HG02870 (cell line): ENCODE results near the gene TNFRSF14.
"Not testable (repeated sequence)": the region's sequence is repeated elsewhere in the genome, so short reads cannot be mapped to it uniquely, and the experiment has no call there.

Experiments used
- ATAC-seq: cut with Tn5 transposase; IDR thresholded peaks from one replicate; pipeline ENCODE4 v1.9.1; 2021; ENCODE audit warnings: mild to moderate bottlenecking, moderate library complexity; ENCODE audit not compliant: unreplicated experiment

The TNFRSF14 gene

GRCh38 chr1:2566101-2567045, 10.2 kb downstream of the TNFRSF14 start:
- no peak for ATAC-seq

GRCh38 chr1:2567083-2567679, 11.0 kb downstream of the TNFRSF14 start:
- ATAC-seq, result no peak

DNA sequence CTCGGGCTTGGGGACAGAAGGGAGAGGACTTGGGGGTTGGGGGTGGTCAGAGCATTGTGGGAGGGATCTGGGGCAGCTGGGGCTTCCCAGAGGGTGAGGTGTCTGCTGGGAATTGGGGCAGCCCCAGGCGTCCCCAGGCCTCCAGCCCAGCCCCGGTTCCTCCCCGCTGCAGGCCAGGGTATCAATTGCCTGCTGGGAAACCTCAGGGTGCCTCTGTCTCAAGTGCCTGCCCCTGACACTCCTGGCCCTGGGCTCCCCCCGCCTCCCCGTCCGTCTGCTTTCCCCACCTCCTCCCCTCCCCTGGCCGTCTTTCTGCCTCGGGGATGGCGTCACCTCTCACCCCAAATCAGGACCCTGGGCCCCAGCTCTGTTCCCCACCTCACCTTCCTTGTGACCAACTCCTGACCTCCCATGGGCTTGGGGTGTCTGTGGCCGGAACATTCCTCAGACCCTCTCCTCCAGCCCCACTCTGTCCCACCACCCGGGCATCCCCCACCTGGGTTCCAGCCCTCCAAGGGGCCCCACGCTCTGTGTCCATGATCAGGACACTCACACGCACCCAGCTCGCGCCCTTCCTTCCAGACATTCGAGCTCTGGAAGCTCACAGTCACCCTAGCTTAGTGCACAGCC, 12.1 kb downstream of the TNFRSF14 start:
- not testable (repeated sequence) for ATAC-seq

DNA sequence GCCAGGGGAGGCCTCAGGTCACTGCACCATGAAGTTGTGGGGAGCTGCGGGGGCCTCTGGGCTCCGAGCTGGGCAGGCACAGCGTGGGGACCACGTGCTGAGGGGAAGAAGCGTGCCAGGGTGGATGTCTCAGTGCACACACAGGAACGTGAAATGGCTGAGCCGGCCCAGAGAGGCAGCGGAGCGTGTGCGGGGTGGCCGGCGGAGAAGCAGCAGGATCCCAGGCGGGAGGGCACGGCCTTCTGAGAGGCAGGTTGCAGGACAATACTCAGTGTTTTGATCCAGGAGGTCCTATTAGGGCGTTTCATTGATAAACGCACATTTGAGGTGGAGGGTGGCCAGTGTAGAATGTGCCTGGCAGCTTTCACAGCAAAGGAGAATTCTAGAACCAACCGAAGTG, 12.9 kb downstream of the TNFRSF14 start:
- no peak for ATAC-seq

DNA sequence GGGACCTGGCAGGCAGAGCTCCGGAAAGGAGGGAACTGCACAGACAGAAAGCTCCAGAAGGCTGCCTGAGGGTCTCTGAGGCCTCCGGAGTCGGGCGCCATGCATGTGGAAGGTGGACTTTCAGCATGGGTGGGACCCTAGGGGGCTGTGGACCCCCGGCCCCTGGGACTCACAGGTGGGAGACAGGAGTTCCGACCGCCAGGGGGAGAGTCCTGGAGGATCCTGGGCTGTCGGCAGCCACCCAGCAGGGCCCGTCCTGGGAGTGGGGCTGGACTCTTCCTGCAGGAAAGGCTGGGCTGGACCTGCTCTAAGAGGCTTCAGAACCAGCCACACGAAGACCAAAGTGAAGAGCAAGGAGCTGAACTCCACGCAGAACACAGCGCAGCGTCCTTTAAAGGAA, 13.5 kb downstream of the TNFRSF14 start:
- not testable (repeated sequence) for ATAC-seq

DNA sequence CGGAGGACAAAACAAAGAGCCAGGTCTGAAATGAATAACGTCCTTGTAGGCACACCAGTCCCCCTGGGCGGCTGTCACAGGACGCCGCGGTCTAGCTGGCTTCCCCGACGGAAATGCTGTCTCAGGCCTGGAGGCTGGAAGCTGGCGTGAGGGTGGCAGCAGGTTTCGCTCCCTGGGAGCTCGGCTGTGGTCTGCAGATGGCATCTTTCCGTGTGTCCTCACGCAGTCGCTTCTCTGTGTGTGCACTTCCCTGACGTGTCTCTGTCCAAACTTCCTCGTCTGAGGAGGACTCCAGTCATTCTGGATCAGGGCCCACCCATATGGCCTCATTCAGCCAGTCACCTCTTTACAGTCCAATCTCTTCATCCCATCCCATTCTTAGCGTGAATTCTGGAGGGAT, 14.2 kb downstream of the TNFRSF14 start:
- ATAC-seq, result no peak

GRCh38 chr1:2571348-2571747, 15.2 kb downstream of the TNFRSF14 start:
- no peak for ATAC-seq

- no peak for ATAC-seq
These were observed 17.2 kb downstream of the TNFRSF14 start for GRCh38 chr1:2573250-2573920.

GRCh38 chr1:2574350-2574749, 18.2 kb downstream of the TNFRSF14 start:
- ATAC-seq, result no peak

DNA sequence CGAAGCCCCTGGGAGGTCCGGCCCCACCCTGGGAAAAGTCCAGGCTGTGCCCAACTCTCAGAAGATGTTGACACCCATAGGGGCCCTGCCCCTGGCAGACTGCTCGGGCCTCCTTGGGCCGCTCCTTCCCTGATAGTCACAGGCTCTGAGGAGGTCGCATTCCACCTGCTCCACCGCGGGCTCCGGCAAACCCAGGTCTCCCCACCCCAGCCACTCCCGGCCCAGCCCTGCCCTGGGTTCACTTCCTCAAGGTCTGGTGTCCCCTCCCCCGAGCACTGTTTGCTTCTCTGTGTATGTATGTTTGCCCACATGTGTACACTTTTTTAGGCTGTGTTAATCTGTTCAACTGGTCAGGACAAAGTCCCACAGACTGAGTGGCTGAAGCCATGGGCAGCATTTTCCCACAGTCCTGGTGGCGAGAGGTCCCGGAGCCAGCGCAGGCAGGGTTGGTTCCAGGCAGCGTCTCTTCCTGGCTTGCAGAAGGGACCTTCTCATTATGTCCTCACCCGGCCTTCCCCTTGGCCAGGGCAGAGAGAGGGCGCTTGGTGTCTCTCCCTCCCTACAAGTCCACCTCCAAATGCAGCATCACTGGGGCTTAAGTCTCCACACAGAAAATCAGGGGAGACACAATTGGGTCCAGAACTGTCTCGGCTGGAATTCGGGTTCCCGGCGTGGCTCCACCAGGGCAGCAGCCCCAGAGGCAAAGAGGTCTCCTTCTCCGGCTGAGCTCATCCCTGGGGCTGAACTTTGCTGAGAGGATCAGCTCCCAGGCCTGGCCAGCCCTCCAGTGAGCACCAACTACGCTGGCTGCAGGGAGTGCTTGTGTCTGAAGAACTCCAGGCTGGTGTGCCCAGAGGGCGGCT, 19.9 kb downstream of the TNFRSF14 start:
- ATAC-seq, result no peak

- peak; percentile 46 for ATAC-seq
These were observed 21.4 kb downstream of the TNFRSF14 start for GRCh38 chr1:2577565-2578075.

- ATAC-seq, result no peak
These were observed 22.6 kb downstream of the TNFRSF14 start for GRCh38 chr1:2578758-2579118.

GRCh38 chr1:2580691-2581090, 24.5 kb downstream of the TNFRSF14 start:
- no peak for ATAC-seq

GRCh38 chr1:2582391-2582790, 26.2 kb downstream of the TNFRSF14 start:
- ATAC-seq, result no peak

DNA sequence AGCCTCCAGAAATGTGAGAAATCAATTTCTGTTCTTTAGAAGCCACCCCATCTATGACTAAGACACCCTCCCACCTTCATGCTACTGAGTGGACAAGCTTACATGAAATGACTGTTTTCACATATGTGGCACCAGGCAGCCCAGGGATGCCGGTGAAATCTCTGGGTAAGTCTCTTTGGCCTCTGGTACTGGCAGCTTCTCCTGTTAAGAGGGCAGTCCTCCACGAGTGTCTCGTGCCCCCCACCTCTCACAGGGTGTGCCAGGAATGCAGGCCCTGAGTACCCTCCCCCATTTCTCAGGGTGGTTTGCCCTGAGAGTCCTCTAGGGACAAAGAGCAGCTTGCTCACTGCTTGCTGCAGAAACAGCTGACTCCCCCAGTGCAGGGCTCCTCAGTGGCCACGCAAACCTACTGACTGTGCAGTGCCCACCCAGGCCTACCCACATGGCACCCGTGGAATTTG, 27.2 kb downstream of the TNFRSF14 start:
- ATAC-seq, result no peak

DNA sequence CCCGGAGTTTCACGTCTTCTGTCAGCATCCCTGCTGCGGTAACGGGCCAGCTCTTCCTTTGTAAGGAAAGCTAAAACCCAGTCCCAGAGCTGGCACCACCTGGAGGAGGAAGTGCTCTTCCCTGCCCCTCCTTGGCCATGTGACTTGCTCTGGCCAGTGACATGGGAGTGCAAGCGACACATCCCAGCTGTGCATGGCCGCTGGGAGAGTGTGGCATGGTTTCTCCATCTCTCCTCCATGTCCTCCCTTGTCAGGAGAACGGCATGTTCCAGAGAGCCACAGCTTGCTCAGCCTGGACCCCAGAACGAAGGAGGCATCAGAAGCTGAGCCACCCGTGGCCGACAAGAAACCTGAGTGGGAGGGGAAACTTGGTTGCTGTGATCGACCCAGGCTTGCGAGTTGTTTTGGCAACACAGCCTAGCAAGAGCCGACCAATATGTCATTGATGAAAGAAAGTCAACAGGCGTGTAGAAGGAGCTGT, 27.7 kb downstream of the TNFRSF14 start:
- no peak for ATAC-seq

DNA sequence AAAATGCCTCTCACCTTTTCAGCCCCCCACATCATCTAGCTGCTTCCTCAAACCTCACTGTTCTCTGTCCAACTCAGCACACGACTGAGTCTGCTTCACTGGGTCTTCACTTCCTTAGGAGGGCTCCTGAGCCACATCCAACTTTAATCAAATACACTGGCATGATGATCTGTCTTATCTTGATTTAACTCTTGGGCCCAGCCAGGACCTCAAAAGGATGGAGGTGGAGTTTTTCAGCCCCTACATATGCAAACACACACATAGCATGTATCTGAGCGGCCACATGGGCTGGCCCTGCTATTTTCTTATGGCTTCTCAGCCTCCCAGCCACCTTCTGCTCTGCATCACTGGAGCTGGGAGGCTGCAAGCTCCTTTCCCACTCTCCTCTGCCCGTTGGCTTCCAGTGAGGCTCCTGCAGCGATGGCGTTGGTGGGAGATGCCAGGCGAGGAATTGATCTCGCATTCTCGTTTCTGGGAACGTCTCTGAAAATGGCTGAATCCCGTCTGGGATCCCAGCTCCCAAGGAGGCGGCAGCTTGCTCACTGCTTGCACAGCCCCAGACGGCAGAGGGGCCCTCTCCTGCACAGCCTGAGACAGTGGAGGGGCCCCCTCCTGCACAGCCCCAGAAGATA, 28.6 kb downstream of the TNFRSF14 start:
- no peak for ATAC-seq

DNA sequence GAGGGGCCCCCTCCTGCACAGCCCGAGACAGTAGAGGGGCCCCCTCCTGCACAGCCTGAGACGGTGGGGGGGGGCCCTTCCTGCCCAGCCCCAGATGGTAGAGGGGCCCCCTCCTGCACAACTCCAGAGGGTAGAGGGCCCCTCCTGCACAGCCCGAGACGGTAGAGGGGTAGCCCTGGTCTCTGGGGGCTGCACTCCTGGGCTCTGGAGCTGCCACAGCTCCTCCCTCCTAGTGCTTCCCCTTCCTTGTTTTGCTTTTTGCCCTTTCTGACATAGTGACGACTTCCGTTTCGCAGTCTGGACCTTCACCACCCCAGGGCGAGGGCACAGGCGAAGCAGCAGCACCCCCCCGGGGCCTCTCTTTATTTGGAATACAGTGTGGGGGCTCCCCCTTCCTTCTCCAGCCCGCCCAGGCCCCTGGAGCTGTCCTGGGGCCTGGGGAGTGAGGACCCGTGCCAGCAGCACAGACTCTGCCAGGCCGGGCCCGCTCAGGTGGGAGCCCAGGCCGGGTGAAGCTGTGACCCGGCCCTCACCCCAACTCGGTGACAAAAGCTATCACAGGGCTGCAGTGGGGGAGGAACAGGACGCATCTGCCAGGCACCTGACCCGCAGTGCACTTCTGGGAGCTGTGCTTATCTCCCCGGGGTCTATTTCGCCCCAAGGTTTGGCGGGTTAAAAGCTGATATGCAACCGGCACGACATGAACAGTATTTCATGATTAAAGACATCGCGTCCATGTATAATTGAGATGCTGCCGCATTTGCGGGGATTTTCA, 29.3 kb downstream of the TNFRSF14 start:
- no peak for ATAC-seq
